GM10847 (cell line): Measurements from ENCODE around the gene SYPL1.

Experiments
- POLR2A ChIP-seq: IDR thresholded peaks from 2 replicates; pipeline ENCODE4 v1.6.1; 2011; ENCODE audit not compliant: insufficient read length; ENCODE audit errors: extremely low read depth

The SYPL1 gene

DNA sequence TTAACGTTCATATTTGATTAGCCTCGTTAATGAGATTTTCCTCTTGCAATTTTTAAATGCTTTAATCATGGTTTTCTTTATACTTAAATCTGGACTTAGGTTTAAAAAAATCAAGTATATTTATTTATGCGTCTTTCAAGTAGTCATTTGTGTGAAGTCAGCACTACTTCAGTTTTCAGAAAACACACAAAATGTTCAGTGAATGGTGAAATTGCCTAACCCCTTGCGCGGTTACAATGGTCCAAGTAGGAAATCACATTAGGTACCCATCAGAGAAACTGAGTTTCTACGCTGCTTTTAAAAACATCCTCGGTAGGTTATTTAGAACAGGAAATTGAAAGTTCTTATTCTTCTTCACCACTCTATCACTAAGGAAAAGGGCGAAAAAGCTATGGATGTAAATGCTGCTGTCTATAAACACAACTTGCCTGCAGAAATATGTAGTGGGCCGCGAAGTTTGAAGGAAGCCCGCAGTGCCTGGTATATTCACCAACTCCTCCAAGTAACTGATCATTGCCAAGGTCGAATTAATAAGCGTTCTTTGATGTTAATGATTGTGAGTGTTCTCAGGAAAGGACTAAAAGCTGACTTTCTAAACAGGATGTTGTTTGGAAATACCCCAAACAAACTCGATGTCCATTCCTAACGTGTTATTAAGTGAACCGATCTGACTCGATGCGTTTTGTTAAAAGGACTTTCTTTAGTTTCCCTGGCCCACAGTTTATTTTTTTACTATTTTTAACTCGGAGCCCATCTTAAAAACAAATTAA is 1.0 kb downstream of the SYPL1 start:
- no peak for TF ChIP-seq POLR2A

DNA sequence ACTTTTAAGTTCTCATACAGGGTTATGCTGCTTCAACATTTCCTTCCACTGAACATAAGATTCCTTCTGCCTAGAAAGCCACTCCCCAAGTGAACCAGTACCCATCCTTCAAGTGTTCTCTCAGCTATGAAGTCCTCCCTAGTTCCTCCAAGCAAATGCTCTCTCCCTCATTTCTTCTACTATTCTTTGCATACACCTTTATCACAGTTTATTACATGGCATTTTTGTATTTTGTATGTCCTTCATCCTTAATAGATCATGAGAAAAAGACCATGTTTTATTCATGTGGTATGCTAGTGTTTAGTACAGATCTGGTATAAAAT is 1.9 kb downstream of the SYPL1 start:
- no peak for TF ChIP-seq POLR2A

DNA sequence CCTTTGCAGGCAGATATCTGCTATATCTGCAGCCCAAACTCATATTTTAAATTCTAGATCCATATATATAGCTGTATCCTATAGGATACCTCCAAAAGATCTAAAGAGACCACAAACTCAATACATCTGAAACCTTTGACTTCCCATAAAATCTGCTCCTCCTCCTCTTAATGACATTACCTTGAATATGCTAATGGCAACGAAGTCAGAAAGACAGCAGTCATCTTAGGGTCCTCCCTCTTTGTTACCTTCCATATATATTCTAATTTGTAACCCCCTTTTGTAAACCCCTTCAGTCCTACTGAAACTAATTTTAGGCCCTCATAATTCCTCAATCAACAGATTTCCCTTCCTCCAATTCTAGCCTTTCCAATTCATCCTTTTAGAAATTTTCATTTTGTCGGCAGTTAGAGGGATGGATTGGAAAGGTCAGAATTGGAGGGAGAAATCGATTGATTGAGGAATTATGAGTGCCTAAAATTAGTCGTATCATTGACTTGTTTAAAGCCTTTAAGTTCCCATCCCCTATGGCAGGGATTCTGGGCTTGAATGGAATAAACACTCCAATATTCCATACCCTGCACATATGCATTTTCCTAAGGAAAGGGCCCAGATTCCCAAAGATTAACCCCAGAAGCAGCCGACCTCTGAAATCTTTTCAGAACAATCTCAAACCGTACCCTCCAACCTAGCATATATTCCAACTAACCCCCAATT is 2.4 kb downstream of the SYPL1 start:
- no peak for TF ChIP-seq POLR2A

DNA sequence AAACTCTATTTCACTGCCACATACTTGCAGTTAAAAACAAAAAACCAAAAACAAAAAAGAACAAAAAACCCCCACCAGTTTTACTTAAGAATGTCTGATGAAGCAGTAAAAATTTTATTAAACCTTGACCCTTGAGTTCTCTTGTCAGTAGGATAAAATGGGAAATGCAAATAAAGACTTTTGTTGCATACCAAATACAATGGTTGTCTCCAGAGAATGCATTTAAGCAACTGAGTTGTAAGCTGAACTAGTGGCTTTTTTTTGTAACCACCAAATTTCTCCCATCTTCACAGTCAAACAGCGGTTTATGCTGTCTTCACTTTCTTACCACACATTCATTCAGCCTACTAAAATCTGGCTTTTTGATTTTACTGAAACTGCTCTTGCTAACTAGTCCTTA is 3.1 kb downstream of the SYPL1 start:
- TF ChIP-seq POLR2A = no peak

DNA sequence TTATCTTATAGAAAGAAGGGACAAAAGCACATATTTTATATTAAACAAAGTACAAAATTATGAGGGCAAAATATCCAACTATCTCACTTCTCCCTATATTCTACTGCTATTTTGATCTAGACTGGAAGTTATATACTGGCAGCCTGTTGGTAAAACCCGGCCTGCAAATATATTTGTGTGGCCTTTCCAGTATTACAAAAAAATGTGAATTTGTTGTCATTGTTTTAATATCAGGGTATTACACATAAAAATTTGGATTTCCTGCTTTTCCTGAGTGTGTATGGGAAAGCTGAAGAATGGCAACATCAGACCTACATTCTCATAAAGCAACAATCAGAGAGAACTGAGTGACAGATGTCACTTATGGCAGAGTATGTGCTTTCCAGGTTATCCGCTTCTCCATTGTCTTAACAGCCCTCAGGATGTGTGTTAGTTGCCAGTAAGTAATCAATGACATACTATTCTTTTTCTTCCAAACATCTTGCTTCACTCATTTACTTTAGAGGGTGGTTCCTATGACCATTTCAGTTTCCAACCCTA is 7.3 kb downstream of the SYPL1 start:
- no peak for TF ChIP-seq POLR2A

DNA sequence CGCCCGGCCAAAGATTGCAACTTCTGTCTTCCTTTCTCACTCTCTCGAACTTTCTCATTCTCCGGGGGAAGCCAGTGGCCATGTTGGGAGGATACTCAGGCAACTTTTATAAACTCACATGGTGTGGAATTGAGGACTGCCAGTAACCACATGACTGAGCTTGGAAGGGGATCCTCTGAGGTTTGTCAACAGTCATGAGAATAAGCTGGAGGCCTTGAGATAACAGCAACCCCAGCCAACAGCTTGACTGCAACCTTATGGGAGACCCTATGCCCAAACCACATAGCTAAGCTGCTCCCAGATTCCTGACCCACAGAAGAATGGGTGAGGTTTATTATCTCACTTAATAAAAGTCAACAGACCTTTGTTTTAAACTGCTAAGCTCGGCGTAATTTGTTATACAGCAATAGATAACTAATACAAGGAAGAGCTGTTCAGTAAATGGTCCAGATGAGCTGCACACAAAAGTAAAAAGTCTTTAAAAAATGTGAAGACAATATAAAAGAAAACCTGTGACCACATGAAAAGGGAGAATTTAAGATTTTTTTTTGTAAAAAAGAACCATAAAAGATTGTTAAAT is 9.6 kb downstream of the SYPL1 start:
- TF ChIP-seq POLR2A = no peak

DNA sequence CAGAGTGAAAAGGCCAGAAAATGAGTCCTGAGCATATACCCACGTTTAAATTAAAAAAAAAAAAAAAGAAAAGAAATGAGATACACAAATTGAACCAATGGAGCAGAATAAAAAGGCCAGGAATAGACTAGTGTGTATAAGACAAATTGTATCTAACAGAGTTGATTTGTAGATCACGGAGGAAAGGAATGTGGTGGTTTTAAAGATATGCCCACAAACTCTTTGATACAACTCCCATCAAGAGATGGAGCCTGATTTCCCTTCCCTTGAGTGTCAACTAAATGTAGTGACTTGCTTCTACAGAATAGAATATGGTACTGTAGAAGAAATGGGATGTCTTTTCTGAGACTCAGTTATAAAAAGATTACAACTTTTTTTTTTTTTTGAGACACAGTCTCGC is 10.4 kb downstream of the SYPL1 start:
- no peak for TF ChIP-seq POLR2A

DNA sequence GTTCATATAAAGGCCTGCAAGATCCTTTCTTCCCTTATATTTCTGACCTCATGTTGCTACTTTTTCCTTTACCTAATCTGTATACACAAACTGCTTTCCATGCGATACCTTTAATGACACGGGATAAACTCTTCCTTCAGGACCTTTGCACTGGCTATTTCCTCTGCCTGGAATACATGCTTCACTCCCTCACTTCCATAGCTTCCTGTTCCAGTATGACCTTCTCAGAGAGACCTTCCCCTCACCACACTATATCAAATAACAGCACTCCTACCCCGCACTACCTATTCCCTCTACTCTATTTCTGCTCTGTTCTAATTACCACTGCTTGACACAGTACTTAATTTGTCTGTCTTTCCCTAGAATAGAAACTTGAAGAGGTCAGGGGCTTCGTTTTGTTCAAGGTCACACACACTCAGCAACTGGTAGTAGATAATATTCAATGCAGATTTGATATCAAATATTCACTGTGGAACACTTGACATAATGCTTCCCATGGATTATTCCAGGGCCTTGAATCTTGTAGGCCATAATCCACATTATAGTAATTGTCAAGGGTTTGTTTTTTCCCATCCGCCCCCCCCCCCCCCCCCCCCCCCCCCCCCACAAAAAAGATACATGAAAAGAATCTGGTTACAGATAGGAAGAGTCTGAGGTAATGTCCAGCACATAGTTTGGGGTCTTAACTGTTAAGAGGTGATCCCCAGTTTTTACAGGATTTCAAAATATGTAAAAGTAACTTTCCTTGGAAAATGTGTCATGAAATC is 11.1 kb downstream of the SYPL1 start:
- no peak for TF ChIP-seq POLR2A

DNA sequence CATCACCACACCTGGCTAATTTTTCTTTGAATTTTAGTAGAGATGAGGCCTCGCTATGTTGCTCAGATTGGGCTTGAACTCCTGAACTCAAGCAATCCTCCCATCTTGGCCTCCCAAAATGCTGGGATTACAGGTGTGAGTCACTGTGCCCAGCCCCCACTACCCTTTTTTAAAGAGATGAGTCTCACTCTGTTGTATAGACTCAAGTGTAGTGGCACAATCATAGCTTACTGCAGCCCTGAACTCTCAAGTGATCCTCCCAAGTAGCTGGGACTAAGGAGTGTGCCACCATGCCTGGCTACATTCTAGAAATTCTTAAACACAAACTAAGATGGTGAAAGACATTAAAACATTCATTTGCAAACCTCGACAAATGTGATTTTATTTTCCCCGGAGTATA is 12.6 kb downstream of the SYPL1 start:
- TF ChIP-seq POLR2A = no peak

DNA sequence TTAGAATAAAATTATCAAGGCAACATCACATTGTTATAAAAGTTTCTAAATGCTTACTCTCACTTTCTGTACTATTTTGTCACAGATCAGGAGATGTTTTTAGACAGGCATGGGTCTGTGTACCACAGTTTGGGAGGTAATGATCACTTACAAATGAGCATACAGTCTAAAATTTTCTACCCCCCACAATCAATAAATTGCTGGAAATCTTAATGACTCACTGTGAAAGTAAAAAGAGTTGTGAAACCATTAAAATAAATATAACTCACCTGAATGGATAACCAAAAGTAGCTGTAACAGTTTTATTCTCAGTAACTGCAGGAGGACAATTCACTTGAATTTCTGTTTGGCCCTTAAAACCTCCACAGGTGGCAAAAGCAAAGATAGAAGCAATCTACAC is 13.2 kb downstream of the SYPL1 start:
- TF ChIP-seq POLR2A = no peak

DNA sequence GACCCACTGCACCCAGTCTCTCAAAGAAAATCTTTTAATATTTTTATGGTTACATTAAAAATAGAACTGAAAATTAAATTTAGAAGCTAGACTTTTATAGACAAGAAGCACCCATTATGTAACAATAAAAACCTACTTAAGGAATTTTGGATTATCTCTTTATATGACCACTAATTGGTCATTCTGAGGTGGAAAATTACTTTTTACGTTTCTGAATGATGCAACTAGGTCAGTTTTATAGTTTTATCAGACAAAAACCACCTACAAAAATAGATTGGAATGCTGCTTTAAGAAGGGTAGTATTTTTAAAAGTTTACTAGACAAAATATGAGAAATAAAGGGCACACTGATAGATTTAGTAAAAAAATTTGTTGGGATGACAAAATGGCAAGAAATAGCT is 16.5 kb downstream of the SYPL1 start:
- no peak for TF ChIP-seq POLR2A

DNA sequence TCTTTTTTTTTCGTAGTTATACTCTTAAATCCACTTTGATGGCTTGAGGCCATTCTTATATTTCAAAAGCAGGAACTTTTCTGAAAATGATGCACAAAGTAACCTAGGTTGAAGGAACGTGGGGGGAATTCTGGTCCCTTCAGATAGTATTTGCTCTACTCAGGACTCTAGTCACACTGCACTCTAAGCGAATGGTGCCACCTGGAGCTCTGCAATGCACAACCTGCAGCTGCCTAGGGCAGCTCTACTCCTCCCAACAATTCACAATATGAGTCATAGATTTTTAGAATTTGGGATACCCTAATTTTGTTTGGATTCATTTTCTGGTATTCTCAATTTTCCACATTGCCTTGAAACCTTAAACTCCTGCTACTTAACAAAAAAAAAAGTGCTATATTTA is 17.3 kb downstream of the SYPL1 start:
- no peak for TF ChIP-seq POLR2A

DNA sequence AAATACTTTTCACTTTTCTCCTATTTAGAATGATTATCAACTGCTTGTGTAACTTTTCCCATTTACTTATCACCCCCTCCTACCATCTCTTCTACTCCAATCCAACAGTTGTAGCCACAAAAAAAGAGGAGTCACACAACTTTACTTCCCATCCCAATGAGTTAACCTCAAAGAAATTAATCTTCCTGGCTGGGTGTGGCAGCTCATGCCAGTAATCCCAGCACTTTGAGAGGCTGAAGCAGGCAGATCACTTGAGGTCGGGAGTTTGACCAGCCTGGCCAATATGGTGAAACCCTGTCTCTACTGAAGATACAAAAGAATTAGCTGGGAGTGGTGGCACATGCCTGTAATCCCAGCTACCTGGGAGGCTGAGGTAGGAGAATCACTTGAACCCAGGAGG is 19.9 kb downstream of the SYPL1 start:
- TF ChIP-seq POLR2A = no peak

DNA sequence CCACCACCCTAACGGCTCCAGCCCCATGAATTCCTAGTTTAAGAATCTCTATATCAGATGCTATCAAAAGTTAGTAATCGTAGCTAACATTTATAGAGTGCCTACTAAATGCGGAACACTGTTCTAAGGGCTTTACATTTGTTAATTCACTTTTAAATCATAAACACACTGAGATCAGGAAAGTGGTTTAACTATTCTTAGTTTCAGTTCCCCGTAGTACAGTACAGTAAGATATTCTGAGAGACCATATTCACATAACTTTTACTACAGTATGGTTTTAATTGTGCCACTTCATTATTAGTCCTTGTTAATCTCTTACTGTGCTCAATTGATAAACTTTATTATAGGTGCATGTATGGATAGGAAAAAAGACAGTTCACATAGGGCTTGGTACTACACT is 22.5 kb downstream of the SYPL1 start:
- no peak for TF ChIP-seq POLR2A

DNA sequence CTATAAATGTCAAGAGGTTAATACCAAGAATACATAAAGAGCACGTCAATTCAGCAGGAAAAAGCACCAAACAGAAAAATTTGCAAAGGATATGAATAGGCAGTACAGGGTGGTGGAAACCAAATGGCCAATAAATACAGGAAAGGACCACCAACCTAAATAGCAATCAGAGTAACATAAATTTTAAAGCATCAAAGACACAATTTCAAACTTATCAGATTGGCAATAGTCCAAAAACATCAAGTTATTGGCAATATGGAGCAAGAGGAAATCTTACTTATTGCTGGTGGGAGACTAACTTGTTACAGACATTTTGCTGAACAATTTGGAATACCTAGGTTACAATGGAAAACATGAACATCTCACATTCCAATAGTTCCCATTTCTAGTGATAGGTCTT is 24.1 kb downstream of the SYPL1 start:
- TF ChIP-seq POLR2A = no peak

DNA sequence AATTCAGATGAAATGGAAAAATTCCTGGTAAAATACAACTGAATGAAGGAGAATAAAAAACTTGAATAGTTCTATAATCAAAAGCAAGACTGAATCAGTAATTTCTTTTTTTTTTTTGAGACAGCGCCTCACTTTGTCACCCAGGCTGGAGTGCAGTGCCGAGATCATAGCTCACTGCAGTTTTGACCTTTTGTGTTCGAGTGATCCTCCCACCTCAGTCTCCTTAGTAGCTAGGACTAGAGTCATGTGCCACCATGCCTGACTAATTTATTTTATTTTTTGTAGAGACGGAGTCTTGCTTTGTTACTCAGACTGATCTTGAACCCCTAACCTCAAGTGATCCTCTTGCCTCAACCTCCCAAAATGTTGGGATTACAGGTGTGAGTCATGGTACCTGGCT is 26.1 kb downstream of the SYPL1 start:
- TF ChIP-seq POLR2A = no peak
